Midbrain (tissue), 1 donor: ENCODE measurements around the gene RGS17.

ENCODE experiments used
- DNase-seq: peaks from one replicate; lab custom pipeline; 2025; lab: John Stamatoyannopoulos, UW

The RGS17 gene

DNA sequence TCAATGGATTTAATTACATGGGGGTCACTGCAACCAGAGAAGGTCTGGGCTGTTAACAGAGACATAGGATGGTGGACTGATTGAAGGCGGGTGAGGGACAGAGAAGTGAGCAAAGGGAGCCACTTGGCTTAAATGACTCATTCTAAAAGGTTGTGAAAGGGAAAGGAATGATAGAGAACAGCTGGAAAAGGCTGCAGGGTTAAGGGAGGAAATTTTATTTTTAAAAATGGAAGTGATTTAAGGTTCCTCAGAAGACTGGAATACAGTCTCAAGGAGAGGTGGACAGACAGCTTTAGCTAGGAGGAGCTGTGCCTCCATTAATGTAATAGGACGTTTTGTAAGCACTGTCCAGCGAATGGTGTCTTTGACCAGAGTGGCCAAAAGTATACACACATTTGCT is 46.7 kb downstream of the RGS17 start:
- DNase-seq: no peak

DNA sequence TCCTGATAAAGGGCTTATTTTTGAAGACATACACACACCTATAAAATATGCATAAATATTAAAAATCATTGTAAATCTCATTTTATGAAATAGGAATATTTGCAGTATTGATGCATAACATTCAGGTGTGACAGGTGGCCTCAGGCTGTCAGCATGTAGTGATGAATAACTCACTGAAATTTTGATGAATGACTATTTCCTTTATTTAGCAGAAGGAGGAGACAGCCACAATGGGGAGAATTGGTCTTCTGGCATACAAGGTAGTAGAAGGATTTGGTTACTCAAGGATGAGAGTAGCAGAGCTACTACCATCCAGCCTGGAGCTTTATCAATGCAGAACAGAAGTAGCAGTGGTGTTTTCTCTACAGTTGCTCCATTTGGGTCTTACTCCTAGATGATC is 47.2 kb downstream of the RGS17 start:
- DNase-seq: no peak

- no peak for DNase-seq
Observed at GRCh38 chr6:153081914-153082313, 49.2 kb downstream of the RGS17 start.

DNA sequence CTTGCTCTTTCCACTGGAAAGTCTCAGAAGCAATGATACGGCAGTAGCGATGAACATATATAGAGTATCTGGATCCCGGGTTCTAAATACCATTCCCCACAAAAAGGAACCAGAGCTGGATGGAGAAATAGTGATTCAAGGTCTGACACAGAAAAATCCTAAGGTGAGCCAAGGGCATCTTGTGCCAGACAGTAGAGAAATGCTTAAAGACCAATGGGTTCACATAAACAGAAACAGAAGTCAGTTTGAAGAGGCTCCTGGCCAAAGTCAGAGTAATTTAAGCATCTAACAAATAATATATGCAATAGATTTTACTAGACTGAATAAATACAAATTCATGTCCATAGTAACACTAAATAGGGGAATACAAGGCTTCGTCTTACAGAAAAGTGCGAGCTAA is 54.7 kb downstream of the RGS17 start:
- no peak for DNase-seq

GRCh38 chr6:153074761-153075160 is 56.3 kb downstream of the RGS17 start:
- DNase-seq: no peak

- DNase-seq: no peak
Observed at GRCh38 chr6:153073841-153074240, 57.2 kb downstream of the RGS17 start.

GRCh38 chr6:153070756-153071155 is 60.3 kb downstream of the RGS17 start:
- no peak for DNase-seq

DNA sequence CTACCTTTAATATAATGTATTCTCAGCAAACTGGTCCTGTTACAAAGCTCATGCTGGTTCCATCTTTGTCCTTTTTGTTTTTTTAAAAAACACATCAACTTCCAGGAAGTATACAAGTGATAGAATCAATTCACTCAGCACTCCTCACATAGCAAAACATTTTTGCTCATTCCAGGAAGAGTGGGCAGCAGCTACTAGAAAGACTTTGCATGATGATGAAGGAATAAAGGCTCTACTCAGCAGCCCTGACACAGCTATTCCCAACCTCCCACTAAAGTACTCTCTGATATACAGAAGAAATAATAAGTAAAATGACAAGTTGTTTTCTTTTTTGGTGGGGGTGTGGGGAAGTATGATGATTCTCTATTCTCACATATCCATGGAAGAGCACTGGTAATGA is 61.2 kb downstream of the RGS17 start:
- DNase-seq: no peak

DNA sequence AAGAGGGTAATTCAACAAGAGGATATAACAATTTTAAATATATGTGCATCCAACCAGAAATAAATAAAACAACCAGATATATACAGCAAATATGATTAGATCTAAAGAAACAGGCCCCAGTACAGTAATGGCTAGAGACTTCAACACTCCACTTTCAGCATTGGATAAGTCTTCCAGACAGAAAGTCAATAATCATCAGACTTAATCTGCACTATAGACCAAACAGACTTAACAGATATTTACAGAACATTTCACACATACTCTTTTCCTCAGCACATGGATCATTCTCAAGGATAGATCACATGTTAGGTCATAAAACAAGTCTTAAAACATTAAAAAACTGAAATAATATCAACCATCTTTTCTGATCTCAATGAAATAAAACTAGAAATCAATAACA is 65.9 kb downstream of the RGS17 start:
- DNase-seq: no peak

DNA sequence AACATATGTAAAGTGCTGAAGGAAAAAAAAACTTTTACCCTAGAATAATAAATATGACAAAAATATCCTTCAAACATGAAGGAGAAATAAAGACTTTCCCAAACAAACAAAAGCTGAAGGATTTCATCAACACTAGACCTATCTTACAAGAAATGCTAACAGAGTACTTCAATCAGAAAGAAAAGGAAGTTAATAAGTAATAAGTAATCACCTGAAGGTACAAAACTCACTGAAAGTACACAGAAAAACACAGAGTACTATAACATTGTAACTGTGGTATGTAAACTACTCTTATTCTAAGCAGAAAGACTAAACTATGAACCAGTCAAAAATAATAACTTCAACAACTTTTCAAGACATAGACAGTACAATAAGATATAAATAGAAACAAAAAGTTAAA is 67.1 kb downstream of the RGS17 start:
- DNase-seq: no peak

GRCh38 chr6:153062516-153062915 is 68.6 kb downstream of the RGS17 start:
- DNase-seq: no peak

DNA sequence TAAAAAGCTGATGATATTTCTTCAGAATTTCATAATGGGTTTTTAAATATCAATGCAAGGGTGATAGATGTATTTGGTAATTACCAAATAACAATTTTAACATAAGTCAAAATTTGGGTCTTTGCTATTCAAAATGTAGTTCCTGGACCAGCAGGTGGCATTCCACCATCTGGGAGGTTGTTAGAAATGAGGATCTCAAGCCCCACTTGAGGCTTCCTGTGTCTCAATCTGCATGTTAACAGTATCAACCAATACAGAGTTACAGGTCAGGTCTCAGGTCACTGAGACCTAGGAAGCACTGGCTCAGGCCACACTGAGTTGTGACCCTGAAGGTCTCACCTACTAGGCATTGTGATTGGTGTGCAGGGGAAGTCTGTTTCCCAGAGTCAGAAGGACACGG is 71.3 kb downstream of the RGS17 start:
- no peak for DNase-seq

DNA sequence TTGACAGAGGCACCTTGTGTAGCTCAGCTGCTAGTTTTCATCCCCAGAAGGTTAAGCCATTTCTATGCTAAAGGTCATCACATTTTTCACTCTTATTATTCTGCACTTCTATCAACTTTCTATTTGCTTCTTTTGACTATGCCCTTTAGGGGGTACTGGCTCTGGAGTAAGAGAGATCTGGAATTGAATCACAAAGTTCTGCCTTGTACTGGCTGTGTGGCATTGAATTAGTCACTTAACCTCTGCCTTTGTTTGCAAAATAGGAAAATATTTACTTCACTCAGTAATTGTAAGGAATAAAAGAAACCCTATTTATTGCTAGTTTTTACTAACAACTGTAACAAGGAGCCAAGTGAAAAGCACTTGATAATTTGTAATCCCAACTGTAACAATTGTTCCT is 71.8 kb downstream of the RGS17 start:
- no peak for DNase-seq

- DNase-seq: no peak
Observed at GRCh38 chr6:153058909-153059308, 72.2 kb downstream of the RGS17 start.

GRCh38 chr6:153058291-153058690 is 72.8 kb downstream of the RGS17 start:
- no peak for DNase-seq

DNA sequence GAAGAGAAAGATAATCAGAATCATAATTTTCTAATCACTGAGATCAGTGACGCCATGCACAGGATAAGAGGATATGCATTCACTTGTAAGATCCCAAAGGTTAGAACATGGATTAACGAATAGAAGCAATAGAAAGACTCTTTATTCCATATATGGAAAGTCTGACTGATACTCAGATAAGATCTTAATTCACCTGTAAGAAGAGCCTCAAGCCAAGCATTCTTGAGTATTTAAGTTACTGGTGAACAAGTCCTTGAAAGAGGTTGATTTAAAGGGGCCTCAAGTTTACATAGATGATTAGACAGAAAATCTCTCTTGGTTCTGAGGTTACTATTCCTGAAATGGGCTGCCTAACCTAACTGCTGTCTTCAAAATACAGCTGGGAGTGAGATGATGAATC is 74.8 kb downstream of the RGS17 start:
- DNase-seq: no peak

- DNase-seq: no peak
Observed at GRCh38 chr6:153051801-153052200, 79.3 kb downstream of the RGS17 start.

DNA sequence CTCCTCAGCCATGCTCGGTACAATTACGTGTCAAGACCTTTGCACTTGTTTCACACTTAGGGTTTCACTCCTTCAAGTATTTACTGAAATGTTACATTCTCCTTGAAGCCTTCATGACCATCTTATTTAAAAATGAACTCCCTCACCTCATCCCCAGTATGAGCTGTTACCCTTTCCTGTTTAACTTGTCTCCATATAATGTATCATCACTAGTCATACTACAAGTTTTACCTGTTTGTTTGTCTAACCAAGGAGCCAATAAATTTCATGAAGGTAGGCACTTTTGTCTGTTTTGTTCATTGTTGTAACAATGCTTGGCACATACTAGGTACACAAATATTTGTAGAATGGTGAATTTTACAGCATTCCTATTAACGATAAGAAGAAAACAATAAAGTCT is 82.5 kb downstream of the RGS17 start:
- no peak for DNase-seq

- no peak for DNase-seq
Observed at GRCh38 chr6:153047386-153047785, 83.7 kb downstream of the RGS17 start.

GRCh38 chr6:153045271-153045670 is 85.8 kb downstream of the RGS17 start:
- no peak for DNase-seq

DNA sequence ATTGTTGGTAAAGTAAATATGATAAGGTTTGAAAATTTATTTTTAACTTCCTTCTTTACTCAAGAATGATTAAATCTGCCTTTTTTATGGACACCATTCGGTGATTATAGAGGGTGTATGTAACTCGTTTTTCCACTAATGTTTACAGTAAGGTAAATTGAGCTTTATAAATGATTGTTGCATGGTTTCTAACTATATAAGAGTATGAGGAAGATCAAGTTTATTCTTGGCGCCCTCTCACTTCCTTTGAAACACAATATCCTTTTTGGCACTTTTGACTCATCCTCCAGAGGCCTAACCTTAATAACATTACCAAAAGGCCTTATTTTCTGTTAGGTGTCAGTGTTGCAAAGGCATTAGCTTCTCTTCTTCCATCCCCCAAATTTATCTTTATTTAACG is 86.8 kb downstream of the RGS17 start:
- DNase-seq: no peak

DNA sequence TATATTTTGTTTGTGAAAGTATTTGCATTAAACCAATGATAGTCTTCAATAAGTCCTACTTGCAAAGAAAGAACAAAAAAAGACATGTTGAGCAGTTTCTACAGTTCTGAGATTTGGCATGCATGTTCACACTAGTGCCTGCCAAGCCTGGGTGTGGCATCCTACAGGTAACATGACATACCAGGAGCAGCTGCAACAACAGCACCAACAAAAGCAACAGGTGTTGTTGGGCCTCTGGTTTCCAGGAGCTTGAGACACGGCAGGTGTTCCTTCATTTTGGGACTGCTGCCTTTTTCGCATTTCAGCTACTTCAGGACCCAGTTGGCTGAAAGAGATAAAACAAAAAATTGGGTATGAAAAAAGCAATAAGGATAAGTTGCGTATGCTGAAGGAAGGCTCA is 87.4 kb downstream of the RGS17 start:
- DNase-seq: no peak

DNA sequence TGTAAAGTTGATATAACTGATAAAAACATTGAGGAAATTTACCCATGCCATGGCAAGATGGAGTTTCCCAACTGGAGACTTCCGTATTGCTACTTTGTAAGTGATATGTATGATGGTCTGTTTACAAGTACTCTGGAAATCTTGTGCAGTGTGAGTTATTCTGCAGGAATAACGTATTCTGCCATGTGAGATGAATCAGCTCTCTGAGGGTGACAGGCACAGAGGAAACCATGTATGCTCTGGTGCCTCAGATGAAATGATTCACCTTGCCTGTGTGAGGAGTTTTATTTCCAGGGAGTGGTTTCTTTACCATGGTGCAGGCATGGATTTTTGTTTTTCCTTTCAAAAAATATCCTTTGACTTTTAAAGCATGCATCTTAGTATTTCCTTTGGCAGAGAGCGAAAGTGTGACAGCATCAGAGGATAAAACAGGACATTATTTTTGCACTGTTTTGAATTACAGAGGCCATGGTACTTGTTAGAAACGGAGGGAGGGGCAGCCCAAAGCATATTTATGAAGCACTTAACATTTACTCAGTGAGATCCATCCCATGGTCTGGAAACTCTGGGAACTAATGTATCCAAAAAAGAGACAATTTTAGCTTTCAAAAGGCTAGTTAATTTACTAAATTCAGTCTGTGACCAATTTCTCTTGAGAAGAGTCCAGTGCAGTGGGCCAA is 92.6 kb downstream of the RGS17 start:
- no peak for DNase-seq

DNA sequence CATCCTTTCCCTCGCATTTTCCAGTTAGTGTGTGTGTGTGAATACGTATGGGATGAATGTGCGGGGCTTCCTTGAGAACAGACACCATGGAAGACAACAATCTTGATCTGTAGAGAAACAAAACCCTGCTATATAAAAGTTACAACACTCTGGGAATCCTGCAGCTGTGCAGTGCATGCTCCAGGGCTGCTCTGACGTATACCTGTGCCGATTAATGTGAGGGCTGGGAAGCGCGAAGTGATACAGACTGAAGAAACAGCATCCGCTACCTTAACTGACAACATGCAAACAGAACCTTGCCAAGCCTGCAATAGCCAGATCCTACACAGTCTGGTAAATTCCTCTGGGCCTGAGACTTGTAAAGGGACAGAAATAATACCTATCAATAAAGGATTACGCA is 96.9 kb downstream of the RGS17 start:
- no peak for DNase-seq
